ENCODE results near the gene MYH11. TPM values are rescaled to one million over a fixed set of nuclear protein-coding genes. Genes with fewer than 3 reads are reported as not detected.
"Not testable (repeated sequence)": the region's sequence is repeated elsewhere in the genome, so short reads cannot be mapped to it uniquely, and the experiment has no call there.

The MYH11 gene
- polyA plus RNA-seq, 12 donors: 11.2 to 375 (median 16.0) TPM; not detected in 1

GRCh38 chr16:15811481-15812400, 45.1 kb downstream of the MYH11 start:
- no peak for DNase-seq

- DNase-seq: no peak
Measured at GRCh38 chr16:15810949-15811348, 45.9 kb downstream of the MYH11 start.

DNA sequence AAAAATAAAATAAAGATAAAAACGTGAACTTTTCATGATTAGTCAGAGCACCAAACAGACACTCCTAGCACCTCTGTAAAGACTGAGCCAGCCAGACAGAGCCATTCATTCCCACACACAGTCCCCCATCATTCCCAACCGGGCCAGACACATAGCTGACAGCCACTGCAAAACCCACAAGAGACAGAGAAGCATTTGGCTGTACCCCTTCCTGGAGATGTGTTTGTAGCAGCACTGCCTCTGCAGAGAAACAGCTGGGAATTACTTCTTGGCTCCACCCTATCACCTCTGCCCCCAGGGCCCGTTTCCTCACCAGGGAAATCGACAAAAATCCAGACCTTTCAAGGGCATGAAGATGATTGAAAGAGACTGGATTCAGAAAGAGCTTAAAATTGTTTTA, 46.4 kb downstream of the MYH11 start:
- no peak for DNase-seq

DNA sequence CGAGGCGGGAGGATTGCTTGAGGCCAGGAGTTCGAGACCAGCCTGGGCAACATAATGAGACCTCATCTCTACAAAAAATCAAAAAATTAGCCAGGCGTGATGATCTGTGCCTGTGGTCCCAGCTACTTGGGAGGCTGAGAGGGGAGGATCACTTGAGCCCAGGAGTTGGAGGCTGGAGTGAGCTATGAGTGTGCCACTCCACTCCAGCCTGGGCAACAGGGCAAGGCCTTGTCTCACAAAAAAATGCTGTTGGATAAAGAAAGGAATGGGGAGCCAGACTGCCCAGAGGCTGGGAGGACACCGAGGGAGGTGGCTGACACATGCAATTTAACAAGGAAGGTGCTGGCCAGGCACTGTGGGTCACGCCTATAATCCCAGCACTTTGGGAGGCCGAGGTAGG, 47.5 kb downstream of the MYH11 start:
- DNase-seq: not testable (repeated sequence)

GRCh38 chr16:15808071-15808470, 48.8 kb downstream of the MYH11 start:
- DNase-seq: no peak

GRCh38 chr16:15807603-15808009, 49.2 kb downstream of the MYH11 start:
- no peak for DNase-seq

DNA sequence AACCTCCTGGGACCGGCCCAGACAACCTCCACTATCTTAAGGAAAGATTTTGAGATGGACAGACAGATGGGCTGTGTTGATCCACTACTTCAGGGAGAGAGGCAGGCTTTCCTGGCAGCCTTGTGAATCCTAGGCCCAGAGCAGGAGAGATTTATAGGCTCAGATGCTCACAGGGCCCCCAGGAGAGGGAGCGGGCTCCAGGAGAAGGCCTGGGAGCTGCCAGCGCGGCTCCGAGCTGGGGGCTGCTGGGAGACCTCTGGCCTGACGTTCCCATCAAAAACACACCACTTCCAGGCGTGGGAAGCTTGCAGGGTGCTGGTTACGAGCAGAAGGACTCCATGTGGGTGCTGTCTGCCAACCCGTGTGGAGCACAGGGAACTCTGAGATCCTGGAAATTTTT, 53.2 kb downstream of the MYH11 start:
- DNase-seq: no peak

GRCh38 chr16:15799851-15800495, 56.9 kb downstream of the MYH11 start:
- DNase-seq: no peak

DNA sequence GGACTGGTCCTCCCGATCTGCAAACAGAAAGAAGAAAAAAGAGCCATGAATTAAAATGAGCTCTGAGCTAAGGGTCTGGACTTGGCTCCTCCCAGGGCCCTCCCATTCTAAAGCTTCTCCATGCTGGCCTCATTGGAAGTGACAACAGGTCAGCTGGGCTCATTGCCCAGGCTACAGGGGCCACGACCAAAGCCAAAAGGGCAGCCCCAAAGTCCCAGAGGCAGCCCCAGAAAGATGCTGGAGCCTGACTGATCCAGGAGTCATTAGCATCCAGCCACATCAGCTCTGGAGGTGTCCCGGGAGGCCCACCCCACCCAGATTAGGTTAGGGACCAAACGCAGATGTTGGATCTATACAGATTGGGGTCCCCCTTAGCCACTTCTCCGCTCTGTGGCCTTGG, 58.2 kb downstream of the MYH11 start:
- no peak for DNase-seq

DNA sequence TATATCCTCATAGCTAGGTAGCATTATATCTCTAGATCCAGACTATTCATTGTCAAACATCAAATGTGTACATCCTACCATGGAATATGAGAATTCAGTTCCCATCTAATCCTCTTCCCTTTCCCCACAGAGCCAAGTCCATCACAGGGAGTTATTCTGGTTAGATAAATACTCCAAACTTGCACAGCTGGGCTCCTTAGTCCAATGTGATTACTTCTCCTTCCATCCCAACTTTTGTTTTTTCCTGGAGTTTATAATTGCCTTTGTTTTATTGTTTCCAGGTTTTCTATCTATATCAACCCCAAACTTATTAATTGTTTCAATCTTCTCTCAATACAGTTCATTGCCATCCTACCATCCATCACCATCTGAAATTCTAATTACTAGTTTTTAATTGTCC, 59.9 kb downstream of the MYH11 start:
- DNase-seq: no peak

DNA sequence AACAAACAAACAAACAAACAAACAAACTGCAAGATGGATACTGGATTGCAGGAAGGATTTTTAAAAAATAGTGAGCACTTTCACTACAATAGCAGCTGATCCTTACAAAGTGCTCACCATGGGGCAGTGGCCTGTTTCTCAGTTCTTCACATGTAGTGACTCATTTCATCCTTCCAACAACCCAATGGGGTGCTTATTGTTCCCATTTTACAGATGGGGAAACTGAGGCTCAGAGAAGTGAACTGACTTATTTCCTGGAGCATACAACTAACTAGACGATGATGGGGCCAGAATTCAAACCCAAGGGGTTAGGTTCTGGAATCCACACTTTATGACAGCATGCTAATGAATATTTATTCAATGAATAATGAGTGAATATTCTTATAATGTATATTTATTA, 61.2 kb downstream of the MYH11 start:
- no peak for DNase-seq

DNA sequence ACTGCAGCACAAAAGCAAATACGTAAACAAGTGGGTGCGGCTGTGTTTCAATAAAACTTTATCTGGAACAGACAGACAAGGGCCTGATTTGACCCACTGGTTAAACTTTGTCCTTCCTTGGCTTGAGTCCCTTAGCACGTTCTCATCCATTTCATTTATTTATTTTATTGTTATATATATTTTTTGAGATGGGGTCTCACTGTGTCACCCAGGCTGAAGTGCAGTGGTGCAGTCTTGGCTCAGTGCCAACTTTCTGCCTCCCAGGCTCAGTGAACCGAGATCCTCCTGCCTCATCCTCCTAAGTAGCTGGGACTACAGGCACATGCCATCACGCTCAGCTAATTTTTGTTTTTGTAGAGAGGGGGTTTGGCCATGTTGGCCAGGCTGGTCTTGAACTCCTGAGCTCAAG, 64.3 kb downstream of the MYH11 start:
- no peak for DNase-seq

DNA sequence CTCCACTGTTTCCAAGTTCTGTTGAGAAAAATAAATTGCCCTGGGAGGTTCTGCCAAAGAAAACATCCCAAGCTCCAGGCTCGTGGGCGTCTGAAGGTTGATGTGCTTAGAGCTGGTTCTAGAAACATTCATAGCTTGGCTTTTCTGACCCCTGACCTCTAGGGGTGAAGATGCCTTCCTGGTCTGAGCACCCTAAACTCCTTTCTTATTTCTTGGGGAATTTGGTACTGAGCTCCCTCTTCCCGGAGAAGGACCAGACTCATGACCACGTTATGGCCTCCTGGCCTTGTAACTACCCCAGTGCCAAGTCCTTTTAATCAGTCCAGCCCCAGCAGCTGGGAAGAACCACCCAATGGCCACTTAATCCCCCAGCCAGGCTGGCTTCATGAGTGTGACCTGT, 66.4 kb downstream of the MYH11 start:
- no peak for DNase-seq

DNA sequence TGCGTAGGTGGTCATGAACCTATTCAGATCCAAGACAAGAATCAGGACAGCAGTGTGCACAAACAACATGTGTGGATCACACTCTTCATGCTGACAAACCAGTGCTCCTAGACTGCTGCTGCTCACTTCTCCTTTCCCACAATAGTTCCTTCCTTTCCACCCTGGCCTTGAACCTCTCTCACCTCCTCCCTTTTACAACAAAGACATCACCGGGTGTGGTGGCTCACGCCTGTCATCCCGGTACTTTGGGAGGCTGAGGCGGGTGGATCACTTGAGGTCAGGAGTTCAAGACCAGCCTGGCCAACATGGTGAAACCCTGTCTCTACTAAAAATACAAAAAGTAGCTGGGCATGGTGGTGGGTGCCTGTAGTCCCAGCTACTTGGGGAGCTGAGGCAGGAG, 67.0 kb downstream of the MYH11 start:
- not testable (repeated sequence) for DNase-seq

DNA sequence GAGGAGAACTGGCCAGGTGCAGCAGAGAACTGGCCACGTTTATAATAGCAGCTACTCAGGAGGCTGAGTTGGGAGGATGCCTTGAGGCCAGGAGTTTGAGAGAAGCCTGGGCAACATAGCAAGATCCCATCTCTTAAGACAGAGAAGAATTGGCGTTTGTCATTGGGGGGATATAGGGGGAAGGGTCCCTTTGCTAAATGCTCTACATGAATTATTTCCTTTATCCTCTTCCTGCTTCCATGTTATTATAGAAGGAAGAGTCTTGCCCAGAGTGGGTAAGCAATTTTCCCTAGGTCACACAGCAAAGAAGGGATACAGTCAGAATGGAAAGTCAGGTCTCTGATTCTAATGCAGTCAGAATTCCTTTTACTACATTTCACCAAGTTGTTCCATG, 68.0 kb downstream of the MYH11 start:
- no peak for DNase-seq

DNA sequence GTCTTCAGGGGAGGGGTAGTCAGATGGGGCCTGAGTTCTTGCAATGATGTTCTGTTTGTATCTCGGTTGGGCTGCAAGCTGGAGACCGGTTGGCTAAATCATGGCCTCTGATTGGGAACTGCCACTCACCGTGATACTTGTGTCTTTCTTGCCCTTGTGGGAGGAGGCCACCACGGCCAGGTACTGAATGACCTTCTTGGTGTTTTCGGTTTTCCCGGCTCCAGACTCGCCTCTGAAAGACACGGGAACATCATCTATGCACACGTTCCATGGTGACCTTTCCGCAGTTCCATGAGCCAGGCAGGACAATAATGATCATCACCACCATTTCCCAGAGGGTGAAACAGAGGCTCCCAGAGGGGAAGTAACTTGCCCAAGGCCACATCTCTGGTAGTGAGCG, 70.3 kb downstream of the MYH11 start:
- no peak for DNase-seq

DNA sequence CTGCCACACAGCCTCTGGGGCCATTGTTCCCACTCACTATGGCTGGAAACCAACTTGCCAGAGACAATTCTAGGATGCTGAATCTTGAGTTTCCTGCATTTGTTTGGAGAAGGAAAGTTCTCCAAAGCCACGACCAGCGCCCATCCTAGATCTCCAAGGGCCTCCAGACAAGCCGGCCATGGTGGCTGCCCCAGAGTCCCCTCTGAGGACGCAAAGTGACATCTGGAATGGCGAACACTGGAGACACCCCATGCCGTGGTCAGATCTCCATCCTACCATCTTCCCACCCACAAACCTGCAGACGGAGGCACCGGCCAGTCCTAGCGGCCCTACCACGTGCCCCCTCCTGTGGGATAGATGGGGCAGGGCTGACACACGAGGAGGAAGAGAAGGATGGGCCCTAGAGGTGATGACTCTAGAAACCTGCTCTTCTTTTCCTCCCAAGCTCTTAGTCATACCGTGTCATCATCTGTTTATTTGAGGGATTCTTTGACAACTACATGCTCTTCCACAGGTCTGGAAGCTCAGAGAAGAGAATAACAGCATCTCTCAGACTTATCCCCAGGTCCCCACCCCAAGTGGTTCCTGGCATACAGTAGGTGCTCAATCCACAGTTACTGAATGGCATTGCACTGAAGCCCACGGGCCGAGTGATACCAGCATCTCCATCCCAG, 71.3 kb downstream of the MYH11 start:
- no peak for DNase-seq

GRCh38 chr16:15783985-15784384, 72.8 kb downstream of the MYH11 start:
- no peak for DNase-seq

- DNase-seq: no peak
Measured at GRCh38 chr16:15782573-15783365, 74.1 kb downstream of the MYH11 start.

DNA sequence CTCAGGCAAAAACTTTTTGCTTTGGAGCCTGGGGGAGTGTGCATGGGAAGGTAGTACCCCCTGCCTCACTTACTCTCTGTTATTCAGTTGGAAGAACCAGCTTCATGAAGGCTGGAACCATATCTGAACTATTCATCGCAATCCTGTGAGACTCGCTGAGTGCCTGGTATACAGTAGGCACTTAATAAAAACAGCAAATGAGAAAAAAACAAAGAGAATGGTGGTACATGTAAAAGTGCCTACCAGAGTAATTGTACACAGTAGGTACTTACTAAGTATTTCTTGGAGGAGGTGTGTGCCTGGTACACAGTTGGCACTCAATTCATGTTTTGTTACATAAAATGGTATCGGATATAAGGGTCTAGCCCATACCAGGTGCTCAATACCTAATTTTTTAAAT, 75.2 kb downstream of the MYH11 start:
- no peak for DNase-seq

- DNase-seq: no peak
Measured at GRCh38 chr16:15780805-15781204, 76.0 kb downstream of the MYH11 start.
